Smooth muscle cell (in vitro differentiated cells): Measurements from ENCODE around the gene CDC25C. TPM values are rescaled to one million over a fixed set of nuclear protein-coding genes. Genes with fewer than 3 reads are reported as not detected.

Experiments used
- DNase-seq: peaks from one replicate; lab custom pipeline; 2025; ENCODE audit not compliant: unreplicated experiment; lab: John Stamatoyannopoulos, UW
- H2AFZ ChIP-seq: fragments of 200-600 bp; sonication (generic); 2 replicates; pipeline ENCODE4 v1.6.0; 2016; ENCODE audit warnings: antibody characterized with exemption, low read depth, mild to moderate bottlenecking
- H3F3A ChIP-seq: fragments of 200-600 bp; sonication (generic); 2 replicates; pipeline ENCODE4 v1.6.0; 2017; ENCODE audit warnings: antibody characterized with exemption, low read depth
- H3K27ac ChIP-seq: fragments of 200-600 bp; sonication (generic); 2 replicates; pipeline ENCODE4 v1.5.1; 2016; ENCODE audit warnings: low read depth, mild to moderate bottlenecking
- H3K27me3 ChIP-seq: fragments of 200-600 bp; sonication (generic); 2 replicates; pipeline ENCODE4 v1.6.1; 2016; ENCODE audit warnings: low read depth, mild to moderate bottlenecking
- H3K36me3 ChIP-seq: fragments of 200-600 bp; sonication (generic); 2 replicates; pipeline ENCODE4 v1.5.1; 2016; ENCODE audit warnings: low read depth
- H3K4me1 ChIP-seq: fragments of 200-600 bp; sonication (generic); 2 replicates; pipeline ENCODE4 v1.5.1; 2016; ENCODE audit warnings: low read depth
- H3K4me2 ChIP-seq: fragments of 200-600 bp; sonication (generic); 2 replicates; pipeline ENCODE4 v1.6.0; 2016; ENCODE audit warnings: mild to moderate bottlenecking
- H3K4me3 ChIP-seq: fragments of 200-600 bp; sonication (generic); 2 replicates; pipeline ENCODE4 v1.5.1; 2016; ENCODE audit warnings: mild to moderate bottlenecking
- H3K79me2 ChIP-seq: fragments of 200-600 bp; sonication (generic); 2 replicates; pipeline ENCODE4 v1.6.0; 2016; ENCODE audit warnings: low read depth, mild to moderate bottlenecking
- H3K9ac ChIP-seq: fragments of 200-600 bp; sonication (generic); 2 replicates; pipeline ENCODE4 v1.6.0; 2016; ENCODE audit warnings: low read depth
- H3K9me3 ChIP-seq: fragments of 200-600 bp; sonication (generic); replicated peaks from 2 replicates; pipeline ENCODE4 v1.5.1; 2016; ENCODE audit warnings: low read depth
- H4K20me1 ChIP-seq: fragments of 200-600 bp; sonication (generic); 2 replicates; pipeline ENCODE4 v1.6.0; 2016; ENCODE audit warnings: low read depth
- CTCF ChIP-seq: fragments of 200-600 bp; sonication (generic); IDR thresholded peaks from 2 replicates; pipeline ENCODE4 v1.5.1; 2017; ENCODE audit warnings: borderline replicate concordance, mild to moderate bottlenecking, antibody characterized with exemption; ENCODE audit not compliant: insufficient read depth, poor library complexity, severe bottlenecking
- WGBS: methylation state at CpG from one replicate; pipeline ENCODE4 v1.1.7; 2016; ENCODE audit warnings: low lambda C conversion rate; 5-methylcytosine and 5-hydroxymethylcytosine counted together
- polyA plus RNA-seq: library from polyadenylated mRNA; unstranded; fragments of >200 nt; fragmentation: Nextera tagmentation; extraction: Ambion mirVana; gene quantifications from 2 replicates; pipeline ENCODE4 v1.2.1, GENCODE V29; 2016
- total RNA-seq: library from RNA; depleted of rRNA; stranded (reverse); fragments of >200 nt; gene quantifications from 2 replicates; pipeline ENCODE4 v1.2.3, GENCODE V29; 2014

CDC25C gene
- total and polyA plus RNA-seq, 2 experiments from 2014 or later: 2.6 to 3.0 TPM

- Histone ChIP-seq H3K27me3 (no peaks in the 10 kb centered on the region), H3K4me2 (no peak overlapping the region), H3K9ac (no peak overlapping the region), H3F3A (peaks cover 15% of the 10 kb centered on the region), H3K9me3 (no peaks in the 10 kb centered on the region), H3K36me3 (peaks cover 4% of the 10 kb centered on the region), H4K20me1 (peaks cover 64% of the 10 kb centered on the region), H3K27ac (no peak overlapping the region), H2AFZ (no peak overlapping the region), H3K4me3 (no peak overlapping the region), H3K79me2 (peaks cover 26% of the 10 kb centered on the region), H3K4me1 (peaks cover 5% of the 10 kb centered on the region)
- no peak for DNase-seq
- no peak for TF ChIP-seq CTCF
- 99% methylated on average over 32 of the region's 32 CpGs for WGBS
Measured at GRCh38 chr5:138344887-138345622, 13.5 kb upstream of the CDC25C start.

- Histone ChIP-seq H3F3A (no peaks in the 10 kb centered on the region), H3K36me3 (peaks cover 4% of the 10 kb centered on the region), H3K4me3 (peak overlapping the region; percentile 67), H4K20me1 (peaks cover 67% of the 10 kb centered on the region), H3K4me2 (peak overlapping the region; percentile 96), H2AFZ (no peak overlapping the region), H3K9ac (no peak overlapping the region), H3K9me3 (no peaks in the 10 kb centered on the region), H3K27me3 (no peaks in the 10 kb centered on the region), H3K4me1 (peaks cover 18% of the 10 kb centered on the region), H3K79me2 (peaks cover 45% of the 10 kb centered on the region), H3K27ac (no peak overlapping the region)
- no peak for DNase-seq
- WGBS: 90% methylated on average over 3 of the region's 3 CpGs
- TF ChIP-seq CTCF: no peak
Measured at GRCh38 chr5:138340008-138340407, 8.4 kb upstream of the CDC25C start.

GRCh38 chr5:138339464-138339863 lies 7.9 kb upstream of the CDC25C start:
- Histone ChIP-seq H3K9ac (peak overlapping the region; percentile 100), H3F3A (no peaks in the 10 kb centered on the region), H3K36me3 (peaks cover 4% of the 10 kb centered on the region), H3K9me3 (no peaks in the 10 kb centered on the region), H3K27ac (peak overlapping the region; percentile 99), H3K4me2 (peak overlapping the region; percentile 96), H3K27me3 (no peaks in the 10 kb centered on the region), H3K4me1 (peaks cover 18% of the 10 kb centered on the region), H3K4me3 (peak overlapping the region; percentile 67), H2AFZ (no peak overlapping the region), H4K20me1 (peaks cover 61% of the 10 kb centered on the region), H3K79me2 (peaks cover 45% of the 10 kb centered on the region)
- WGBS: 56% methylated on average over 2 of the region's 2 CpGs
- no peak for DNase-seq
- no peak for TF ChIP-seq CTCF

- H3K4me3 ChIP-seq: peak overlapping the region; percentile 67
- H4K20me1 ChIP-seq: peaks cover 57% of the 10 kb centered on the region
- peaks cover 4% of the 10 kb centered on the region for H3K36me3 ChIP-seq
- no peak for TF ChIP-seq CTCF
- peak overlapping the region; percentile 100 for H3K9ac ChIP-seq
- no peaks in the 10 kb centered on the region for H3K27me3 ChIP-seq
- no peaks in the 10 kb centered on the region for H3K9me3 ChIP-seq
- peaks cover 18% of the 10 kb centered on the region for H3K4me1 ChIP-seq
- H3F3A ChIP-seq: no peaks in the 10 kb centered on the region
- DNase-seq: no peak
- peak overlapping the region; percentile 99 for H3K27ac ChIP-seq
- peak overlapping the region; percentile 96 for H3K4me2 ChIP-seq
- peaks cover 45% of the 10 kb centered on the region for H3K79me2 ChIP-seq
- 3% methylated on average over 7 of the region's 7 CpGs for WGBS
- H2AFZ ChIP-seq: no peak overlapping the region
Measured at GRCh38 chr5:138339091-138339456, 7.5 kb upstream of the CDC25C start.
